Measurements from ENCODE around the gene RXRA.

RXRA gene

DNA sequence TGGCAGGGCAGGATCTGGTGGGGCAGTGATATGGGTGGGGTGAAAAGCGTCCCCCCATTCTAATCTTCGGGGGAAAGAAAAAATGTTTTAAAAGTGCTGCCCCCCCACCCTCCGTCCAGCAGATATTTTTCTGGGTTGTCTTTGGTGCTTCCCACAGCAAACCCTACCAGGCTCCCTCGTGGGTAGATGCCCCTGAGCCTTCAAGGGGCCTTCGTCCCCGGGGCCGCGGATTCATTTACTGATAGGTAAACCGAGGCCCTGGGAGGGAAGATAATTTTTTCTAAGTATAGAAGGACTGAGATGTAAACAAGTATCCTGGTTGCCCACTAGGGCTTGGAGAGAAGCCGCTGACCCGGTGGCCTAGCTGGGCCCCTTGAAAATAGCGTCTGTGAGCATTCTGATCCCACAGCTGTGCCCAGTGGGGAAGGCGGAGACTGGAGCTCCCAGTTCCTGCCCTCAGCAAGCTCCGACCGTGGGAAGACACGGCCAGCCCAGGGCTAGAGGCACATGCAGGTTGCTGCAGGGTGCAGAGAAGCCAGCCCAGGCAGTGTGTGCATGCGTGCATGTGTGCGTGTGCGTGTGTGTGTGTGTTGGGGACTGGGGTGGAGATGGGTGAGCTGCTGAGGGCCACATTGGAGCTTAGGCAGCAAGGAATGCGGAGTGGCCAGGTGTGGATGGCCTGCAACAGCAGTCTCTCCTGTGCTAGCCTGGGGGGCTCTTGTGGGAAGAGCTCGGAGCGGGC, 6.0 kb upstream of the RXRA start:
- no peaks in the 10 kb centered on the region for H3K9me3 ChIP-seq (ENCODE audit: control insufficient read depth, low read length)
- no peak overlapping the region for H3K9ac ChIP-seq
- no peaks in the 10 kb centered on the region for H3K4me1 ChIP-seq

DNA sequence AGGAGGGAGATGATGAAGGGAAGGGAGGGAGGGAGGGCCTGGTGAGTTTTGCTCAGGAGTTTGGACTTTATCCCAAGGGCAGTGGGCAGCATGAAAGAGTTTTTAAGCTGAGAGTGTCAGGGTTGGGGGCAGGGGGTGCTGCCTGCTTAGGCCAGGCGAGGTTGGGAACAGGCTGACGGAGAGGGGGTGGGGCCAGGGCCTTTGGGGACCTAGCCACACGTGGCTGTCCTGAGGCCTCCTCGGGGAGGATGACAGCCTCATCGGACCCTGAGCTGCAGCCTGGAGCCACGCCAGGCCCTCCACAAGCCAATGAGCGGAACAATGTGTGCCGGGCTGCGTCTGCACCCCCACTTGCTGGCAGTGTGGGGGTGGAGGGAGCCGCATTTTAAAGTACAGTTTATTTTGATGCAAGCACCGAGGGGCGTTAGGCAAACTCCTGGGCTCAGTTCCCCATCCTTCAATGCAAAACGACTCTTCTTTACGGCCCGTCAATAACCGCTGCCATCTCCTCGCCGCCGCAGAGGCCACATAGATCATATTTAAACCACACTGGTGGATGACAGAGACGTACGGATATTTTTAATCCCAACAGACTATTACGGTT, 5.3 kb upstream of the RXRA start:
- Histone ChIP-seq H3K27ac (no peak overlapping the region), H3K4me2 (ENCODE audit: low read length) (no peak overlapping the region), H3K36me3 (ENCODE audit: control insufficient read depth, insufficient read depth, low read length) (no peaks in the 10 kb centered on the region), H3K9ac (no peak overlapping the region), H3K79me2 (no peaks in the 10 kb centered on the region), H2AFZ (no peak overlapping the region), H3K9me3 (ENCODE audit: control insufficient read depth, low read length) (no peaks in the 10 kb centered on the region), H3K27me3 (ENCODE audit: control insufficient read depth, insufficient read depth, low read length) (no peaks in the 10 kb centered on the region), H3K4me3 (ENCODE audit: low read depth, low read length) (no peak overlapping the region), H3K4me1 (no peaks in the 10 kb centered on the region)
- TF ChIP-seq, protein P1, sequence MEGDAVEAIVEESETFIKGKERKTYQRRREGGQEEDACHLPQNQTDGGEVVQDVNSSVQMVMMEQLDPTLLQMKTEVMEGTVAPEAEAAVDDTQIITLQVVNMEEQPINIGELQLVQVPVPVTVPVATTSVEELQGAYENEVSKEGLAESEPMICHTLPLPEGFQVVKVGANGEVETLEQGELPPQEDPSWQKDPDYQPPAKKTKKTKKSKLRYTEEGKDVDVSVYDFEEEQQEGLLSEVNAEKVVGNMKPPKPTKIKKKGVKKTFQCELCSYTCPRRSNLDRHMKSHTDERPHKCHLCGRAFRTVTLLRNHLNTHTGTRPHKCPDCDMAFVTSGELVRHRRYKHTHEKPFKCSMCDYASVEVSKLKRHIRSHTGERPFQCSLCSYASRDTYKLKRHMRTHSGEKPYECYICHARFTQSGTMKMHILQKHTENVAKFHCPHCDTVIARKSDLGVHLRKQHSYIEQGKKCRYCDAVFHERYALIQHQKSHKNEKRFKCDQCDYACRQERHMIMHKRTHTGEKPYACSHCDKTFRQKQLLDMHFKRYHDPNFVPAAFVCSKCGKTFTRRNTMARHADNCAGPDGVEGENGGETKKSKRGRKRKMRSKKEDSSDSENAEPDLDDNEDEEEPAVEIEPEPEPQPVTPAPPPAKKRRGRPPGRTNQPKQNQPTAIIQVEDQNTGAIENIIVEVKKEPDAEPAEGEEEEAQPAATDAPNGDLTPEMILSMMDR (IDR thresholded peaks at IDR 0.05) = no peak

More for the DNA sequence above, 6.0 kb upstream of the RXRA start:
- Histone ChIP-seq H3K36me3 (ENCODE audit: control insufficient read depth, insufficient read depth, low read length) (no peaks in the 10 kb centered on the region), H2AFZ (no peak overlapping the region), H3K27me3 (ENCODE audit: control insufficient read depth, insufficient read depth, low read length) (no peaks in the 10 kb centered on the region), H3K4me2 (ENCODE audit: low read length) (no peak overlapping the region), H3K79me2 (no peaks in the 10 kb centered on the region), H3K4me3 (ENCODE audit: low read depth, low read length) (no peak overlapping the region), H3K27ac (no peak overlapping the region)
- TF ChIP-seq, protein P1 (IDR thresholded peaks at IDR 0.05) = no peak

- H3K27me3 ChIP-seq (ENCODE audit: control insufficient read depth, insufficient read depth, low read length) = no peaks in the 10 kb centered on the region
- H3K9me3 ChIP-seq (ENCODE audit: control insufficient read depth, low read length) = no peaks in the 10 kb centered on the region
- TF ChIP-seq, protein P1 (IDR thresholded peaks at IDR 0.05) = no peak
- no peak overlapping the region for H3K4me3 ChIP-seq (ENCODE audit: low read depth, low read length)
- H3K27ac ChIP-seq = no peak overlapping the region
- H3K36me3 ChIP-seq (ENCODE audit: control insufficient read depth, insufficient read depth, low read length) = no peaks in the 10 kb centered on the region
- H2AFZ ChIP-seq = no peak overlapping the region
- H3K4me1 ChIP-seq = no peaks in the 10 kb centered on the region
- no peak overlapping the region for H3K9ac ChIP-seq
- no peak overlapping the region for H3K4me2 ChIP-seq (ENCODE audit: low read length)
- no peaks in the 10 kb centered on the region for H3K79me2 ChIP-seq
Observed at GRCh38 chr9:134321531-134321930, 4.7 kb upstream of the RXRA start.

DNA sequence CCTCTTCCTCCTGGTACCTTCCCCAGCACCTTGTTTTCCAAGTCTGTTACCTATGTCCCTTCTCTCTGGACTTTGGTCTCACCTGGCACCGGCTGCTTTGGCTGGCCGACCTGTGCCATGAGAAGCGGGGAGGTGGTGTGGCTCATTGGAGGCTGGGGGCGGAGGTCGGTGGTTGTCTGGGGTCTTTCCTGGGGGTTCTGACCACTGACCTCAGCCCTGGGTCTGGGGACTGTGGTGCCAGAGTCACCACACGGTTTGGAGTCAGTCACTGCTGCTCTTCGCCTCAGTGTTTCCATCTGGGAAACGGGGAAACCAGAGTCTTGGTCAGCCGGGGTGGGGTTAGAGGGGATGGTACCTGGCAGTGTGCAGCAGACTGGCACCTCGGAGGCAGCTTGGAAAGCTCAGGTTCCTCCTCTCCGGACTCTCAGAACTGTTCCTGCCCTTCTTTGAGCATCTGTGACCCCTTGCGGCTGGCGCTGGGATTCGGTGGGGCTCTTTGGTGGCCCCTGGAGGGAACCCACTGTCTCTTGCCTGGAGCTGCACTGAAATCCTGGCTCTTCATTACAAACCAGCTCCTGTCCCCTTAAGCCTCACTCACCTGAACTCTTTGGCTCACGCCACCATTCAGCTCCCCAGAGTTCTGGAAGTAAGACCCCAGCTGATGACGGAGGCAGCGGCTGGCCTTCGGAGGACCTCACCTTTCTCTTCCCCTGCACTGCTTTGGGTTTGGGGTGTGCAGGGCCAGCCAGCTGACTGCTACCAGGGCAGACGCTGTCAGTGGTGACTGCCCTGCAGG, 4.1 kb upstream of the RXRA start:
- TF ChIP-seq, protein P1 (IDR thresholded peaks at IDR 0.05) = no peak
- no peak overlapping the region for H3K4me3 ChIP-seq (ENCODE audit: low read depth, low read length)
- no peak overlapping the region for H2AFZ ChIP-seq
- H3K36me3 ChIP-seq (ENCODE audit: control insufficient read depth, insufficient read depth, low read length) = no peaks in the 10 kb centered on the region
- H3K4me1 ChIP-seq = no peaks in the 10 kb centered on the region
- no peaks in the 10 kb centered on the region for H3K27me3 ChIP-seq (ENCODE audit: control insufficient read depth, insufficient read depth, low read length)
- H3K27ac ChIP-seq = no peak overlapping the region
- no peaks in the 10 kb centered on the region for H3K9me3 ChIP-seq (ENCODE audit: control insufficient read depth, low read length)
- H3K79me2 ChIP-seq = peaks cover 2% of the 10 kb centered on the region
- H3K9ac ChIP-seq = no peak overlapping the region
- H3K4me2 ChIP-seq (ENCODE audit: low read length) = no peak overlapping the region

Data from parathyroid adenoma (tissue), 2 donors.